ENCODE measurements around the gene TLX3. TPM values are rescaled to one million over a fixed set of nuclear protein-coding genes. Genes with fewer than 3 reads are reported as not detected.

Gene TLX3
- total RNA-seq, 1 donor from 2014 or later = not detected

GRCh38 chr5:171275841-171276544 lies 33.1 kb upstream of the TLX3 start:
- no peak overlapping the region for H3K4me3 Mint-ChIP-seq (ENCODE audit: low read depth)
- H3K36me3 Mint-ChIP-seq (ENCODE audit: insufficient read depth) = no peaks in the 10 kb centered on the region
- no peaks in the 10 kb centered on the region for H3K27me3 Mint-ChIP-seq
- DNase-seq (ENCODE audit: low spot score, unreplicated experiment) = no peak
- TF ChIP-seq CTCF (IDR thresholded peaks at IDR 0.05; ENCODE audit: unreplicated experiment) = no peak
- H3K9me3 Mint-ChIP-seq (ENCODE audit: low read depth) = peaks cover 6% of the 10 kb centered on the region
- H3K4me1 Mint-ChIP-seq (ENCODE audit: low read depth) = no peaks in the 10 kb centered on the region
- H3K27ac Mint-ChIP-seq = no peak overlapping the region

GRCh38 chr5:171283753-171284152 lies 25.3 kb upstream of the TLX3 start:
- H3K4me1 Mint-ChIP-seq (ENCODE audit: low read depth) = no peaks in the 10 kb centered on the region
- H3K4me3 Mint-ChIP-seq (ENCODE audit: low read depth) = no peak overlapping the region
- no peak overlapping the region for H3K27ac Mint-ChIP-seq
- TF ChIP-seq CTCF (IDR thresholded peaks at IDR 0.05; ENCODE audit: unreplicated experiment) = no peak
- H3K27me3 Mint-ChIP-seq = peaks cover 7% of the 10 kb centered on the region
- no peaks in the 10 kb centered on the region for H3K9me3 Mint-ChIP-seq (ENCODE audit: low read depth)
- DNase-seq (ENCODE audit: low spot score, unreplicated experiment) = no peak
- H3K36me3 Mint-ChIP-seq (ENCODE audit: insufficient read depth) = peaks cover 2% of the 10 kb centered on the region

- Mint-ChIP-seq H3K9me3 (ENCODE audit: low read depth) (no peaks in the 10 kb centered on the region), H3K4me1 (ENCODE audit: low read depth) (no peaks in the 10 kb centered on the region), H3K36me3 (ENCODE audit: insufficient read depth) (peaks cover 2% of the 10 kb centered on the region), H3K27ac (no peak overlapping the region), H3K4me3 (ENCODE audit: low read depth) (no peak overlapping the region), H3K27me3 (peaks cover 7% of the 10 kb centered on the region)
- no peak for TF ChIP-seq CTCF (IDR thresholded peaks at IDR 0.05; ENCODE audit: unreplicated experiment)
- no peak for DNase-seq (ENCODE audit: low spot score, unreplicated experiment)
These were observed 23.6 kb upstream of the TLX3 start for GRCh38 chr5:171285465-171285864.

GRCh38 chr5:171288066-171288465 lies 21.0 kb upstream of the TLX3 start:
- Mint-ChIP-seq H3K36me3 (ENCODE audit: insufficient read depth) (no peaks in the 10 kb centered on the region), H3K27ac (no peak overlapping the region), H3K4me1 (ENCODE audit: low read depth) (no peaks in the 10 kb centered on the region), H3K9me3 (ENCODE audit: low read depth) (no peaks in the 10 kb centered on the region), H3K4me3 (ENCODE audit: low read depth) (no peak overlapping the region), H3K27me3 (peaks cover 9% of the 10 kb centered on the region)
- no peak for DNase-seq (ENCODE audit: low spot score, unreplicated experiment)
- no peak for TF ChIP-seq CTCF (IDR thresholded peaks at IDR 0.05; ENCODE audit: unreplicated experiment)

GRCh38 chr5:171291371-171291770 lies 17.7 kb upstream of the TLX3 start:
- H3K9me3 Mint-ChIP-seq (ENCODE audit: low read depth) = no peaks in the 10 kb centered on the region
- TF ChIP-seq CTCF (IDR thresholded peaks at IDR 0.05; ENCODE audit: unreplicated experiment) = no peak
- DNase-seq (ENCODE audit: low spot score, unreplicated experiment) = no peak
- H3K36me3 Mint-ChIP-seq (ENCODE audit: insufficient read depth) = peaks cover 2% of the 10 kb centered on the region
- no peaks in the 10 kb centered on the region for H3K4me1 Mint-ChIP-seq (ENCODE audit: low read depth)
- no peak overlapping the region for H3K4me3 Mint-ChIP-seq (ENCODE audit: low read depth)
- H3K27ac Mint-ChIP-seq = no peak overlapping the region
- peaks cover 7% of the 10 kb centered on the region for H3K27me3 Mint-ChIP-seq
